Measurements from ENCODE around the gene DDIAS.
"Not testable (repeated sequence)": the region's sequence is repeated elsewhere in the genome, so short reads cannot be mapped to it uniquely, and the experiment has no call there.

DNA sequence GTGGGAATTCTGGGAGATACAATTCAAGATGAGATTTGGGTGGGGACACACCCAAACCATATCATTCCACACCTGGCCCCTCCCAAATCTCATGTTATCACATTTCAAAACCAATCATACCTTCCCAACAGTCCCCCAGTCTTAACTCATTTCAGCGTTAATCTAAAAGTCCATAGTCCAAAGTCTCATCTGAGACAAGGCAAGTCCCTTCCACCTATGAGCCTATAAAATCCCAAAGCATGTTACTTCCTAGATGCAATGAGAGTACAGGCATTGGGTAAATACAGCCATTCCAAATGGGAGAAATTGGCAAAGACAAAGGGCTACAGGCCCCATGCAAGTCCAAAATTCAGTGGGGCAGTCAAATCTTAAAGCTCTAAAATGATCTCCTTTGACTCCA is 41.9 kb downstream of the DDIAS start:
- not testable (repeated sequence) for TF ChIP-seq NFIC (IDR thresholded peaks at IDR 0.05; ENCODE audit: low read depth, low read length); JUND (IDR thresholded peaks at IDR 0.05; ENCODE audit: low read depth, low read length); SUZ12 (IDR thresholded peaks at IDR 0.05; ENCODE audit: unreplicated experiment); EZH2 (IDR thresholded peaks at IDR 0.05; ENCODE audit: borderline replicate concordance, control insufficient read depth, low read depth, low read length); FOXK2 (IDR thresholded peaks at IDR 0.05); POLR2AphosphoS5 (IDR thresholded peaks at IDR 0.05; ENCODE audit: low read length)
- TF ChIP-seq, protein P1, sequence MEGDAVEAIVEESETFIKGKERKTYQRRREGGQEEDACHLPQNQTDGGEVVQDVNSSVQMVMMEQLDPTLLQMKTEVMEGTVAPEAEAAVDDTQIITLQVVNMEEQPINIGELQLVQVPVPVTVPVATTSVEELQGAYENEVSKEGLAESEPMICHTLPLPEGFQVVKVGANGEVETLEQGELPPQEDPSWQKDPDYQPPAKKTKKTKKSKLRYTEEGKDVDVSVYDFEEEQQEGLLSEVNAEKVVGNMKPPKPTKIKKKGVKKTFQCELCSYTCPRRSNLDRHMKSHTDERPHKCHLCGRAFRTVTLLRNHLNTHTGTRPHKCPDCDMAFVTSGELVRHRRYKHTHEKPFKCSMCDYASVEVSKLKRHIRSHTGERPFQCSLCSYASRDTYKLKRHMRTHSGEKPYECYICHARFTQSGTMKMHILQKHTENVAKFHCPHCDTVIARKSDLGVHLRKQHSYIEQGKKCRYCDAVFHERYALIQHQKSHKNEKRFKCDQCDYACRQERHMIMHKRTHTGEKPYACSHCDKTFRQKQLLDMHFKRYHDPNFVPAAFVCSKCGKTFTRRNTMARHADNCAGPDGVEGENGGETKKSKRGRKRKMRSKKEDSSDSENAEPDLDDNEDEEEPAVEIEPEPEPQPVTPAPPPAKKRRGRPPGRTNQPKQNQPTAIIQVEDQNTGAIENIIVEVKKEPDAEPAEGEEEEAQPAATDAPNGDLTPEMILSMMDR (IDR thresholded peaks at IDR 0.05 in 2 of 3, conservative IDR thresholded peaks at IDR 0.05 in 1 of 3; ENCODE audit: control insufficient read depth in 2 of 3, extremely low read depth in 1 of 3, insufficient read depth in 1 of 3, low read depth in 3 of 3, low read length in 3 of 3), result not testable (repeated sequence)
- TF ChIP-seq, protein P2, sequence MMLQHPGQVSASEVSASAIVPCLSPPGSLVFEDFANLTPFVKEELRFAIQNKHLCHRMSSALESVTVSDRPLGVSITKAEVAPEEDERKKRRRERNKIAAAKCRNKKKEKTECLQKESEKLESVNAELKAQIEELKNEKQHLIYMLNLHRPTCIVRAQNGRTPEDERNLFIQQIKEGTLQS (IDR thresholded peaks at IDR 0.05; ENCODE audit: borderline replicate concordance, extremely low read depth, low read depth, low read length), result not testable (repeated sequence)
